ENCODE measurements around the gene DENND4A.

The DENND4A gene

GRCh38 chr15:65660927-65661326 lies 131.2 kb downstream of the DENND4A start:
- no peak for DNase-seq

- DNase-seq, result no peak
Measured at GRCh38 chr15:65659502-65660052, 132.5 kb downstream of the DENND4A start.

- DNase-seq, result no peak
Measured at GRCh38 chr15:65655457-65655856, 136.6 kb downstream of the DENND4A start.

GRCh38 chr15:65655026-65655425 lies 137.1 kb downstream of the DENND4A start:
- no peak for DNase-seq

- no peak for DNase-seq
Measured at GRCh38 chr15:65653801-65654521, 138.1 kb downstream of the DENND4A start.

- no peak for DNase-seq
Measured at GRCh38 chr15:65653341-65653740, 138.8 kb downstream of the DENND4A start.

- no peak for DNase-seq
Measured at GRCh38 chr15:65651831-65652749, 140.0 kb downstream of the DENND4A start.

- DNase-seq, result no peak
Measured at GRCh38 chr15:65651042-65651322, 141.1 kb downstream of the DENND4A start.

GRCh38 chr15:65650312-65651041 lies 141.6 kb downstream of the DENND4A start:
- DNase-seq, result no peak

- DNase-seq, result no peak
Measured at GRCh38 chr15:65646486-65646885, 145.6 kb downstream of the DENND4A start.

- no peak for DNase-seq
Measured at GRCh38 chr15:65645392-65645791, 146.7 kb downstream of the DENND4A start.

- no peak for DNase-seq
Measured at GRCh38 chr15:65644282-65644681, 147.8 kb downstream of the DENND4A start.

GRCh38 chr15:65642594-65642993 lies 149.5 kb downstream of the DENND4A start:
- DNase-seq, result no peak

GRCh38 chr15:65641768-65642475 lies 150.2 kb downstream of the DENND4A start:
- DNase-seq, result no peak

GRCh38 chr15:65639509-65639908 lies 152.6 kb downstream of the DENND4A start:
- DNase-seq, result no peak

GRCh38 chr15:65638681-65639089 lies 153.4 kb downstream of the DENND4A start:
- no peak for DNase-seq

GRCh38 chr15:65638109-65638508 lies 154.0 kb downstream of the DENND4A start:
- DNase-seq, result no peak

- no peak for DNase-seq
Measured at GRCh38 chr15:65634356-65634755, 157.7 kb downstream of the DENND4A start.

GRCh38 chr15:65633752-65634151 lies 158.3 kb downstream of the DENND4A start:
- no peak for DNase-seq

GRCh38 chr15:65632780-65633375 lies 159.2 kb downstream of the DENND4A start:
- no peak for DNase-seq

- no peak for DNase-seq
Measured at GRCh38 chr15:65631503-65631902, 160.6 kb downstream of the DENND4A start.

- no peak for DNase-seq
Measured at GRCh38 chr15:65630760-65631159, 161.3 kb downstream of the DENND4A start.

All from stimulated activated CD4-positive, alpha-beta T cell treated with anti-CD3 and anti-CD28 coated beads, Interleukin-12 subunit alpha, Interleukin-12 subunit beta, amount 100 ng/mL, for 4 hours (primary cell).